Activated T-helper 1 cell treated with anti-CD3 and anti-CD28 coated beads, Interleukin-12 subunit alpha, Interleukin-12 subunit beta, Interleukin-2, Interleukin-4 antibody, amounts not matched to agents 30 ng/mL and 10 ng/mL and 1 ng/mL, durations not matched to agents 14 hours and 24 hours and 36 hours (primary cell): ENCODE results near the gene H19. TPM values are rescaled to one million over a fixed set of nuclear protein-coding genes. Genes with fewer than 3 reads are reported as not detected.

Source experiments
- DNase-seq: peaks from one replicate; pipeline ENCODE4 v3.0.0; 2021; ENCODE audit warnings: low spot score
- H3K27ac Mint-ChIP-seq: one replicate; pipeline ENCODE4 v1.8.0; 2021; ENCODE audit warnings: mild to moderate bottlenecking, mixed read lengths
- H3K27me3 Mint-ChIP-seq: one replicate; pipeline ENCODE4 v1.8.0; 2022; ENCODE audit warnings: mild to moderate bottlenecking, moderate library complexity, mixed read lengths; ENCODE audit not compliant: insufficient read depth
- H3K36me3 Mint-ChIP-seq: one replicate; pipeline ENCODE4 v1.8.0; 2021; ENCODE audit warnings: low read depth, mixed read lengths
- H3K4me1 Mint-ChIP-seq: one replicate; pipeline ENCODE4 v1.8.0; 2021; ENCODE audit warnings: low read depth, mixed read lengths
- H3K4me3 Mint-ChIP-seq: one replicate; pipeline ENCODE4 v1.8.0; 2021; ENCODE audit warnings: mild to moderate bottlenecking, moderate library complexity, mixed read lengths
- H3K9me3 Mint-ChIP-seq: one replicate; pipeline ENCODE4 v1.8.0; 2021; ENCODE audit warnings: mixed read lengths
- intact Hi-C: fragments of 100-400 bp; cut with micrococcal nuclease; formaldehyde crosslinking; loops from one replicate; pipeline ENCODE4 v1.15.1; 2024
- total RNA-seq: library from RNA; stranded (reverse); gene quantifications from 2 replicates; pipeline ENCODE4 v1.2.3, GENCODE V29; 2022

The H19 gene
- total RNA-seq, 1 donor from 2014 or later = not detected

- Mint-ChIP-seq H3K4me1 (no peaks in the 10 kb centered on the region), H3K27me3 (no peaks in the 10 kb centered on the region), H3K27ac (no peak overlapping the region), H3K36me3 (no peaks in the 10 kb centered on the region), H3K9me3 (no peaks in the 10 kb centered on the region), H3K4me3 (no peak overlapping the region)
- intact Hi-C loops = no loop called here
- DNase-seq = no peak
Measured at GRCh38 chr11:1998861-1999260, 1.2 kb upstream of the H19 start.

GRCh38 chr11:1998290-1998689, 648 bp upstream of the H19 start:
- no peak overlapping the region for H3K4me3 Mint-ChIP-seq
- intact Hi-C loops = no loop called here
- H3K36me3 Mint-ChIP-seq = no peaks in the 10 kb centered on the region
- no peaks in the 10 kb centered on the region for H3K4me1 Mint-ChIP-seq
- H3K27ac Mint-ChIP-seq = no peak overlapping the region
- no peaks in the 10 kb centered on the region for H3K27me3 Mint-ChIP-seq
- H3K9me3 Mint-ChIP-seq = no peaks in the 10 kb centered on the region
- DNase-seq = no peak

- H3K27ac Mint-ChIP-seq = no peak overlapping the region
- H3K9me3 Mint-ChIP-seq = no peaks in the 10 kb centered on the region
- H3K4me1 Mint-ChIP-seq = no peaks in the 10 kb centered on the region
- intact Hi-C loops = no loop called here
- no peaks in the 10 kb centered on the region for H3K36me3 Mint-ChIP-seq
- no peaks in the 10 kb centered on the region for H3K27me3 Mint-ChIP-seq
- no peak for DNase-seq
- H3K4me3 Mint-ChIP-seq = no peak overlapping the region
Measured at GRCh38 chr11:1994121-1994520, 3.5 kb downstream of the H19 start.

DNA sequence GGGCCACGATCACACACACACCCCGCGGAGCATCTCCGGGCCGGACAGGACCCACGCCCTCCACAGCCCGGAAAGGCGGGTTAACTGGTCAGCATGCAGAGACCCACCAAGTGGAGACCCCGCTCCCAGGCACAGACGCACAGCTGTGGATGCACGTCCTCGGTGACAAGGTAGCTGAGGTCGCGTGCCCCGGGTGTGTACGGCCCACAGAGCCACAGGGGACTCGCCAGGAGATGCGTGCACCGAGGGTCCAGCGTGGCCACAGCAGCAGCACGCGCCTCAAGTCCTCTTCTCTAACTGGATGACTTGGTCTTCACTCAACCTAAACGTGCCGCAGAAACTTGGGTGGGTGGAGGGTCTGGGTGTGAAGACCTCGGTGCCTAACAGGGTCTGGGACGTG, 5.5 kb downstream of the H19 start:
- H3K4me3 Mint-ChIP-seq = no peak overlapping the region
- DNase-seq = no peak
- no peaks in the 10 kb centered on the region for H3K9me3 Mint-ChIP-seq
- intact Hi-C loops = no loop called here
- no peak overlapping the region for H3K27ac Mint-ChIP-seq
- H3K27me3 Mint-ChIP-seq = no peaks in the 10 kb centered on the region
- H3K4me1 Mint-ChIP-seq = no peaks in the 10 kb centered on the region
- H3K36me3 Mint-ChIP-seq = no peaks in the 10 kb centered on the region

DNA sequence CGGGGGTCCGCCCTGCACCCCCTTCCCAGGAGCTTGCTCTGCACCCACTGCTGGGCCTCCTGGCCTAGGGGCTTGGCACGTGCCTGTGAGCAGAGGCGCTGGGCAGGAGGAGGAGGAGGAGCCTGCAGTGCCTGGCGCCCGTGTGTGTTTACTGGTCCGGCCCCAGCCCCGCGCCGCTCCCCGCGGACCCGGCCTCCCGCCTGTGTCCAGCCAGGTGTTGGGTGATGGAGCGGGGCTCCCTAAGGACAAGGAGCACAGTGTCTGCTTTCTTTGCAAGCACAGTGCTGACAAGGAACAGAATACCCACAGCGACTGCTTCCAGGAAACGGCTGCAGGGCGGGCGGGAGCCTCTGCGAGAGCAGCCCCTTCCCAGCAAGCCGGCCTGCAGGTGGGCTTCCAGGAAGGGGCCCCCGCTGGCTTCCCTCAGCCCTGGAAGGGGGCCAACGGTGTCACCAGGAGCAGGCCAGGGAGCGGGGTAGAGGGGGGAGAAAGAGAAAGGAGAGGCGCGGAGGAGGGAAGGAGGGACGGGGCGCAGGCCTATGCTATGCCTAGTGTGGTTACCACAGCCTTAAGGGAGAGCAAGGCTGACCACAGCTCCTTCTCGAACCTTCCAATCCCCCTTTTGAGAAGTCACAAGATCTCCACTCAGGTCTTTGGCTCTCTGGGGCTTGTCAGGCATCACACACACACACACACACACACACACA, 6.6 kb downstream of the H19 start:
- H3K36me3 Mint-ChIP-seq = no peaks in the 10 kb centered on the region
- DNase-seq = no peak
- intact Hi-C loops = no loop called here
- H3K9me3 Mint-ChIP-seq = no peaks in the 10 kb centered on the region
- no peak overlapping the region for H3K27ac Mint-ChIP-seq
- H3K27me3 Mint-ChIP-seq = no peaks in the 10 kb centered on the region
- no peaks in the 10 kb centered on the region for H3K4me1 Mint-ChIP-seq
- no peak overlapping the region for H3K4me3 Mint-ChIP-seq

- Mint-ChIP-seq H3K36me3 (no peaks in the 10 kb centered on the region), H3K4me3 (no peak overlapping the region), H3K4me1 (no peaks in the 10 kb centered on the region), H3K27me3 (no peaks in the 10 kb centered on the region), H3K27ac (no peak overlapping the region), H3K9me3 (no peaks in the 10 kb centered on the region)
- DNase-seq = no peak
- intact Hi-C loops = no loop called here
Measured at GRCh38 chr11:1989953-1990352, 7.7 kb downstream of the H19 start.

- Mint-ChIP-seq H3K9me3 (no peaks in the 10 kb centered on the region), H3K27me3 (no peaks in the 10 kb centered on the region), H3K4me1 (no peaks in the 10 kb centered on the region), H3K27ac (no peak overlapping the region), H3K36me3 (no peaks in the 10 kb centered on the region), H3K4me3 (no peak overlapping the region)
- intact Hi-C loops = no loop called here
- DNase-seq = no peak
Measured at GRCh38 chr11:1988667-1989317, 8.8 kb downstream of the H19 start.

- DNase-seq = no peak
- Mint-ChIP-seq H3K9me3 (no peaks in the 10 kb centered on the region), H3K4me3 (no peak overlapping the region), H3K36me3 (no peaks in the 10 kb centered on the region), H3K27me3 (no peaks in the 10 kb centered on the region), H3K4me1 (no peaks in the 10 kb centered on the region), H3K27ac (no peak overlapping the region)
- intact Hi-C loops = no loop called here
Measured at GRCh38 chr11:1988174-1988573, 9.5 kb downstream of the H19 start.

DNA sequence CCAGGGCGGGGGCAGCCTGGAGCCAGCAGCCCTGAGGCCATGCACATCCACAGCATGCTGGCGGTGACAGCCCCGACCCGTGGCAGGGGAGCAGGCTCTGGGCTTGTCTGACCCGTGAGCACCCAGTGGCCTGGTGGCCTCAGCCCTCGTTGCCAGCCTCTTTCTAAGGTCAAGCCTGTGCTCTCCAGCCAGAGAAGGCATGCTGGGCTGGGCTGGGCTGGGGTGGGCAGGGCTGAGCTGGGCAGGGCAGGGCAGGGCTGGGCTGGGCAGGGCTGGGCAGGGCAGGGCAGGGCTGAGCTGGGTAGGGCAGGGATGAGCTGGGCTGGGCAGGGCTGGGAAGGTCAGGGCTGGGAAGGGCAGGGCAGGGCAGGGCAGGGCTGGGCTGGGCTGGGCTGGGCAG, 10.6 kb downstream of the H19 start:
- no peak for DNase-seq
- Mint-ChIP-seq H3K27ac (no peak overlapping the region), H3K4me3 (no peak overlapping the region), H3K9me3 (no peaks in the 10 kb centered on the region), H3K4me1 (no peaks in the 10 kb centered on the region), H3K27me3 (no peaks in the 10 kb centered on the region), H3K36me3 (no peaks in the 10 kb centered on the region)
- intact Hi-C loops = no loop called here

DNA sequence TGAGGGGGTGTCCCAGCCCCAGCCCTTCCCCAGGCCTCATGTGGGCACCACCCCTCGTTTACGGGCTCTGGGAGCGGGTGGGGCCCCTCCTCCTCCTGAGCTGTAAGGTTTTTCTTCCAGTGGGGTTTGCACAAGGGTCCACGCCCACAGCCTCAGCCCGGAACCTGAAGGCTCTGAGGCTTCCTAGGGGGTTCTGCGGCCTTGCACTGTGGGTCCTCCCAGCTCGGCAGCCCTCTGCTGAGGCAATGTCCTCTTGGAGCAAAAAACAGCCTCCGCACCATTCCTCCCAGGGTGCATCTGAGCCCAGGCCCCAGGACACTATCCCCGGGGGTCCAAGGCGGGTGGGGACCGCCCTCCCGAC, 14.1 kb downstream of the H19 start:
- H3K9me3 Mint-ChIP-seq = no peaks in the 10 kb centered on the region
- no peak overlapping the region for H3K27ac Mint-ChIP-seq
- no peak overlapping the region for H3K4me3 Mint-ChIP-seq
- H3K27me3 Mint-ChIP-seq = no peaks in the 10 kb centered on the region
- no peaks in the 10 kb centered on the region for H3K36me3 Mint-ChIP-seq
- H3K4me1 Mint-ChIP-seq = no peaks in the 10 kb centered on the region
- DNase-seq = no peak
- intact Hi-C loops = no loop called here

- no peak overlapping the region for H3K4me3 Mint-ChIP-seq
- H3K36me3 Mint-ChIP-seq = no peaks in the 10 kb centered on the region
- H3K4me1 Mint-ChIP-seq = no peaks in the 10 kb centered on the region
- no peak overlapping the region for H3K27ac Mint-ChIP-seq
- DNase-seq = no peak
- H3K27me3 Mint-ChIP-seq = no peaks in the 10 kb centered on the region
- no peaks in the 10 kb centered on the region for H3K9me3 Mint-ChIP-seq
- intact Hi-C loops = no loop called here
Measured at GRCh38 chr11:1982873-1983600, 14.6 kb downstream of the H19 start.

DNA sequence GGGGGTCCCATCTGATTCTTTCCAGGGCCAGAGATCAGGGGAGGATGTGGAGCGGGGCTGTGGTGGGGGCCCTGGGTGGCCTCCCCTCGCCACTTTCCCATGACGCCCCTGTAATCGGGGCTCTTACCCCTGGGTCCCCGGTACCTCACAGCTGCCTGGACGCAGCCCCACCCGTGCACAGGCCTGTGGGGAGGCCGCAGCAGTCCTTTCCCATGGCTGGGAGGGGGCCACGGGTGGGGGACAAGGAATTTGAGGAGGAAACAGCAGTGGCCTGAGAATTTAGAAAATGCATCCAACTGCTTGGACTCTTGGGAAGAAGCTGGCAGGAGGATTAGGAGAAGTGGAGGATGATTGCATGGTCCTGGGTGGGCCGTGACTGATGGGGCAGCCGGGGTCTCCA, 18.0 kb downstream of the H19 start:
- intact Hi-C loops = no loop called here
- H3K9me3 Mint-ChIP-seq = no peaks in the 10 kb centered on the region
- no peaks in the 10 kb centered on the region for H3K4me1 Mint-ChIP-seq
- no peaks in the 10 kb centered on the region for H3K36me3 Mint-ChIP-seq
- no peak overlapping the region for H3K27ac Mint-ChIP-seq
- H3K27me3 Mint-ChIP-seq = no peaks in the 10 kb centered on the region
- no peak overlapping the region for H3K4me3 Mint-ChIP-seq
- DNase-seq = no peak

DNA sequence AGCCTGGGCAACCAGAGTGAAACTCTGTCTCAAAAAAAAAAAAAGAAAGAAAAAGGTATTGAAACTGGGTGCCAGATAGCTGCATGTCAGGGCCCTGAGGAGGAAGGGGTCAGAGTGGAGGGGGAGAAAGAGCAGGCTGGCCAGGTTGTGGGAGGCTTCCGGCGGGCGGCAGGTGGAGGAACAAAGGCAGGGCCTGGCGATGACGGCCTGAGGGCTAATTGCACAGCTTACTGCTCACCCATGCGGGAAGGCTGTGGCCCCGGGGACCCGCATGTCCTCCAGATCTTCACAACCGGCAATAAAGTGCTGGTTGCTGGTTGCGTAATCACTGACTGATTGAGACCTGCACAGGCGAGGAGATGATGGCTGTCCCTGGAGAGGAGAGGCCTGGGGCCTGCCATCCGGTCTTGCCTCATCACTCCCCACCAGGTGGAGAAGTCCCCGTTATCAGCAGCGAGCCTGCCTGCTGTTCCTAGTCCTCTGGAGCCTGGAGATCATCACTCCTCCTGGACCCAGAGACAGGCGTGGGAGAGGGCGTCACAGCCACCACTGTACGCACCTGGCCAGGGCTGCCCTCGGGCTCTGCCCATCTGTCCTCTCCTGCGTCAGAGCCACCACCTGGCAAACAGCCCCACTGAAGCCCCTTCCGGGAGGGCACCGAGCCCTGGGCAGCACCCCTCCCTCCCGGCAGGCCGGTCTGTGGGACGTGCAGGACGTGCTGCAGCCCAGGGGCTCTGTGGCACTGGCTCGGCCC, 18.7 kb downstream of the H19 start:
- intact Hi-C loops = no loop called here
- no peaks in the 10 kb centered on the region for H3K4me1 Mint-ChIP-seq
- DNase-seq = no peak
- H3K4me3 Mint-ChIP-seq = no peak overlapping the region
- H3K27me3 Mint-ChIP-seq = no peaks in the 10 kb centered on the region
- no peaks in the 10 kb centered on the region for H3K9me3 Mint-ChIP-seq
- H3K27ac Mint-ChIP-seq = no peak overlapping the region
- no peaks in the 10 kb centered on the region for H3K36me3 Mint-ChIP-seq
